Hepatocyte (in vitro differentiated cells): ENCODE results near the gene B4GALNT4. TPM values are rescaled to one million over a fixed set of nuclear protein-coding genes. Genes with fewer than 3 reads are reported as not detected.
"Not testable (repeated sequence)": the region's sequence is repeated elsewhere in the genome, so short reads cannot be mapped to it uniquely, and the experiment has no call there.

Experiments used
- DNase-seq: peaks from one replicate; pipeline ENCODE4 v3.0.0-alpha.2; 2016; ENCODE audit warnings: low spot score
- H2AFZ ChIP-seq: fragments of 200-600 bp; sonication (generic); 2 replicates; pipeline ENCODE4 v1.6.0; 2016; ENCODE audit warnings: antibody characterized with exemption, mild to moderate bottlenecking
- H3K27ac ChIP-seq: fragments of 200-600 bp; sonication (generic); 2 replicates; pipeline ENCODE4 v1.5.1; 2016; ENCODE audit warnings: mild to moderate bottlenecking
- H3K27me3 ChIP-seq: fragments of 200-600 bp; sonication (generic); 2 replicates; pipeline ENCODE4 v1.6.1; 2016
- H3K36me3 ChIP-seq: fragments of 200-600 bp; sonication (generic); replicated peaks from 2 replicates; pipeline ENCODE4 v1.5.1; 2016; ENCODE audit warnings: low read depth; ENCODE audit not compliant: insufficient read depth
- H3K4me1 ChIP-seq: fragments of 200-600 bp; sonication (generic); 2 replicates; pipeline ENCODE4 v1.5.1; 2016; ENCODE audit warnings: mild to moderate bottlenecking, moderate library complexity; ENCODE audit not compliant: insufficient read depth
- H3K4me2 ChIP-seq: fragments of 200-600 bp; sonication (generic); 2 replicates; pipeline ENCODE4 v1.6.0; 2016
- H3K4me3 ChIP-seq: fragments of 200-600 bp; sonication (generic); 2 replicates; pipeline ENCODE4 v1.5.1; 2016; ENCODE audit warnings: mild to moderate bottlenecking
- H3K79me2 ChIP-seq: fragments of 200-600 bp; sonication (generic); 2 replicates; pipeline ENCODE4 v1.6.0; 2017; ENCODE audit warnings: mild to moderate bottlenecking
- H3K9me2 ChIP-seq: fragments of 200-600 bp; sonication (generic); replicated peaks from 2 replicates; pipeline ENCODE4 v1.6.0; 2017; ENCODE audit warnings: mild to moderate bottlenecking; ENCODE audit not compliant: insufficient read depth
- H3K9me3 ChIP-seq: fragments of 200-600 bp; sonication (generic); 2 replicates; pipeline ENCODE4 v1.5.1; 2016; ENCODE audit warnings: low read depth, mild to moderate bottlenecking
- H4K20me1 ChIP-seq: fragments of 200-600 bp; sonication (generic); 2 replicates; pipeline ENCODE4 v1.6.0; 2016; ENCODE audit warnings: mild to moderate bottlenecking; ENCODE audit not compliant: insufficient read depth, poor library complexity, severe bottlenecking
- EZH2 ChIP-seq: fragments of 200-600 bp; sonication (generic); IDR thresholded peaks from 2 replicates; pipeline ENCODE4 v1.6.1; 2016; ENCODE audit warnings: antibody characterized with exemption, mild to moderate bottlenecking, borderline replicate concordance
- EZH2phosphoT487 ChIP-seq: fragments of 200-600 bp; sonication (generic); IDR thresholded peaks from one replicate; pipeline ENCODE4 v1.6.1; 2018; ENCODE audit warnings: antibody characterized with exemption, mild to moderate bottlenecking, low read depth, moderate library complexity; ENCODE audit not compliant: unreplicated experiment, severe bottlenecking
- WGBS: methylation state at CpG from one replicate; pipeline ENCODE4 v1.1.6; 2016; ENCODE audit warnings: low lambda C conversion rate; ENCODE audit errors: missing lambda C conversion rate; 5-methylcytosine and 5-hydroxymethylcytosine counted together
- polyA plus RNA-seq: library from polyadenylated mRNA; unstranded; fragments of >200 nt; fragmentation: Nextera tagmentation; extraction: Ambion mirVana; gene quantifications from 2 replicates; pipeline ENCODE4 v1.2.1, GENCODE V29; 2016
- total RNA-seq: library from RNA; depleted of rRNA; stranded (reverse); fragments of >200 nt; gene quantifications from 2 replicates; pipeline ENCODE4 v1.2.3, GENCODE V29; 2014
- TF ChIP-seq, protein P1 (sequence below): fragments of 200-600 bp; sonication (generic); IDR thresholded peaks from 2 replicates; pipeline ENCODE4 v1.5.1; 2016; ENCODE audit warnings: antibody characterized with exemption, mild to moderate bottlenecking; ENCODE audit not compliant: poor library complexity

The B4GALNT4 gene, protein sequence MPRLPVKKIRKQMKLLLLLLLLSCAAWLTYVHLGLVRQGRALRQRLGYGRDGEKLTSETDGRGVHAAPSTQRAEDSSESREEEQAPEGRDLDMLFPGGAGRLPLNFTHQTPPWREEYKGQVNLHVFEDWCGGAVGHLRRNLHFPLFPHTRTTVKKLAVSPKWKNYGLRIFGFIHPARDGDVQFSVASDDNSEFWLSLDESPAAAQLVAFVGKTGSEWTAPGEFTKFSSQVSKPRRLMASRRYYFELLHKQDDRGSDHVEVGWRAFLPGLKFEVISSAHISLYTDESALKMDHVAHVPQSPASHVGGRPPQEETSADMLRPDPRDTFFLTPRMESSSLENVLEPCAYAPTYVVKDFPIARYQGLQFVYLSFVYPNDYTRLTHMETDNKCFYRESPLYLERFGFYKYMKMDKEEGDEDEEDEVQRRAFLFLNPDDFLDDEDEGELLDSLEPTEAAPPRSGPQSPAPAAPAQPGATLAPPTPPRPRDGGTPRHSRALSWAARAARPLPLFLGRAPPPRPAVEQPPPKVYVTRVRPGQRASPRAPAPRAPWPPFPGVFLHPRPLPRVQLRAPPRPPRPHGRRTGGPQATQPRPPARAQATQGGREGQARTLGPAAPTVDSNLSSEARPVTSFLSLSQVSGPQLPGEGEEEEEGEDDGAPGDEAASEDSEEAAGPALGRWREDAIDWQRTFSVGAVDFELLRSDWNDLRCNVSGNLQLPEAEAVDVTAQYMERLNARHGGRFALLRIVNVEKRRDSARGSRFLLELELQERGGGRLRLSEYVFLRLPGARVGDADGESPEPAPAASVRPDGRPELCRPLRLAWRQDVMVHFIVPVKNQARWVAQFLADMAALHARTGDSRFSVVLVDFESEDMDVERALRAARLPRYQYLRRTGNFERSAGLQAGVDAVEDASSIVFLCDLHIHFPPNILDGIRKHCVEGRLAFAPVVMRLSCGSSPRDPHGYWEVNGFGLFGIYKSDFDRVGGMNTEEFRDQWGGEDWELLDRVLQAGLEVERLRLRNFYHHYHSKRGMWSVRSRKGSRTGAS
- total RNA-seq: 27.8 and 38.8 TPM in 2 replicates
- polyA plus RNA-seq: 30.0 and 44.6 TPM in 2 replicates

DNA sequence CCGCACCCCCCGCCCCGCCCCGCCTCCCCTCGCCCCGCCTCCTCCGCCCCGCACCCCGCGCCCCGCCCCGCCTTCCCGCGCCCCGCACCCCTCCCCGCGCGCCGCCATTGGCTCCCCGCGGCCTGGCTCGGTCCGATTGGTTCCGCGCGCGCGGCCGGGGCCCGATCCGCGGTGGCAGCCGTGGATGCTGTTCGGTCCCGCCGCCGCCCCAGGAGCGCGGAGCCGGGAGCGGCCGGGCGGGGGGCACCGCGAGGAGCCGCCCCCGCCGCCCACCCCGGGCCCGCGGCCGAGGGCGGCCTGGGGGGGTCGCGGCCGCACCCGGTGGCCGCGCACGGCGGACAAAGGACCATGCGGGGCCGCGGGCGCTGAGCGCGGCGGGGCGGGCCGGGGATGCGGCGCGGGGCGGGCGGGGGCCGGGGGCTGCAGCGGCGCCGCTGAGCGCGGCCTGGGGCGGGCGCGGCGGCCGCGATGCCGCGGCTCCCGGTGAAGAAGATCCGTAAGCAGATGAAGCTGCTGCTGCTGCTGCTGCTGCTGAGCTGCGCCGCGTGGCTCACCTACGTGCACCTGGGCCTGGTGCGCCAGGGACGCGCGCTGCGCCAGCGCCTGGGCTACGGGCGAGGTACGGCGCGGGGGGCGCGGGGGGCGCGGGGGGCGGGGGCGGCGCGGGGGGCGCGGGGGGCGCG is at the start of gene B4GALNT4:
Gene B4GALNT4 (plus strand): TSS at position 164 of the 683 bp plus-strand sequence. CDS start 305 bp downstream, at position 469.
- Histone ChIP-seq H3K9me2 (no peaks in the 10 kb centered on the region), H3K79me2 (peaks cover 5% of the 10 kb centered on the region), H4K20me1 (peaks cover 8% of the 10 kb centered on the region), H3K27ac (peak within 1 kb of the TSS; percentile 79), H3K36me3 (no peaks in the 10 kb centered on the region), H3K4me1 (peaks cover 10% of the 10 kb centered on the region), H3K27me3 (no peaks in the 10 kb centered on the region), H3K4me3 (peak within 1 kb of the TSS; percentile 58), H3K4me2 (peak within 1 kb of the TSS; percentile 92), H3K9me3 (no peaks in the 10 kb centered on the region), H2AFZ (peak within 1 kb of the TSS; percentile 45)
- peak; percentile 72 for DNase-seq
- TF ChIP-seq EZH2 (no peak), EZH2phosphoT487 (no peak)
- TF ChIP-seq, protein P1, sequence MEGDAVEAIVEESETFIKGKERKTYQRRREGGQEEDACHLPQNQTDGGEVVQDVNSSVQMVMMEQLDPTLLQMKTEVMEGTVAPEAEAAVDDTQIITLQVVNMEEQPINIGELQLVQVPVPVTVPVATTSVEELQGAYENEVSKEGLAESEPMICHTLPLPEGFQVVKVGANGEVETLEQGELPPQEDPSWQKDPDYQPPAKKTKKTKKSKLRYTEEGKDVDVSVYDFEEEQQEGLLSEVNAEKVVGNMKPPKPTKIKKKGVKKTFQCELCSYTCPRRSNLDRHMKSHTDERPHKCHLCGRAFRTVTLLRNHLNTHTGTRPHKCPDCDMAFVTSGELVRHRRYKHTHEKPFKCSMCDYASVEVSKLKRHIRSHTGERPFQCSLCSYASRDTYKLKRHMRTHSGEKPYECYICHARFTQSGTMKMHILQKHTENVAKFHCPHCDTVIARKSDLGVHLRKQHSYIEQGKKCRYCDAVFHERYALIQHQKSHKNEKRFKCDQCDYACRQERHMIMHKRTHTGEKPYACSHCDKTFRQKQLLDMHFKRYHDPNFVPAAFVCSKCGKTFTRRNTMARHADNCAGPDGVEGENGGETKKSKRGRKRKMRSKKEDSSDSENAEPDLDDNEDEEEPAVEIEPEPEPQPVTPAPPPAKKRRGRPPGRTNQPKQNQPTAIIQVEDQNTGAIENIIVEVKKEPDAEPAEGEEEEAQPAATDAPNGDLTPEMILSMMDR: no peak
- WGBS: 0% methylated on average over 9 of the region's 118 CpGs

DNA sequence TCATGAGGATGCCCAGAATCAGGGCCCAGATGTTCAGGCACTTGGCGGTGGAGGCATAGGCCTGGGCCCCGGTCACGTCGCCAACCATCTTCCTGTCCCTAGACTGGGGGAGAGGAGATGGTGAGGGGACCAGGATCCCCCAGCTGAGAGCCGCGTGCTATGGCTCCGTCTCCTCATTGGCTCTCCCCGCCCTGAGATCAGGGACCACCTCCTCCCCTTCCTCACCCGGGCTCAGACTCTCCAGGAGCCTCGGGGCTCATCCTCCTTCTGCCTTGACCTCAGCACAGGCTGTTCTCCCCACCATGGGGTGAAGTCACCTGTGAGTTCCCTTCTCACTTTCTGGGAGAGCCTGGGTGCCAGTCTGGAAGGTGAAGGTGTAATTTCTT is 49.4 kb upstream of the B4GALNT4 start:
- H3K9me2 ChIP-seq, H4K20me1 ChIP-seq, H2AFZ ChIP-seq, H3K36me3 ChIP-seq, H3K9me3 ChIP-seq, DNase-seq: not testable (repeated sequence)
- H3K27me3 ChIP-seq: peaks cover 14% of the 10 kb centered on the region
- H3K27ac ChIP-seq: peak overlapping the region; percentile 100
- H3K4me1 ChIP-seq: peaks cover 33% of the 10 kb centered on the region
- WGBS: 0% methylated on average over 2 of the region's 10 CpGs
- H3K4me3 ChIP-seq: peak overlapping the region; percentile 17
- H3K79me2 ChIP-seq: peaks cover 36% of the 10 kb centered on the region
- H3K4me2 ChIP-seq: peak overlapping the region; percentile 89

DNA sequence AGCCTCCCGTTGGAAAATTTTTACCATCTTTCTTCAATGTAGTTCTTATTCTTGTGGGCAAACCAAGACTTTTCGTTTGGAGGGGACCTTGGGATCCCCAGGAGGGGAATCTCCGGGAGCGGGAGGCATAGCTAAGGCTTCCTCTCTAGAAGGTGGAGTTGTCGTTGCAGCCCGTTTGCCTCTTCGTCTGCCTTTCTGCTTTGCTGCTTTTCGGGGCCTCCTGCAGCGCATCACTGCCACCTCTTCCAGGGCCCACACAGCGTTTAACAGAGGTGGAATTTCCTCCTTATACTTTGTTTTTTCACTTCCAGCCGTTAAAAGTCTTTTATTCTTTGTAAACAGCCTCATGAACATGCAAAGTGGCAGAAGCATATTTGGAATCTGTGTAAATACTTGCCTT is 45.1 kb upstream of the B4GALNT4 start:
- Histone ChIP-seq H3K79me2 (peaks cover 10% of the 10 kb centered on the region), H3K9me2 (no peaks in the 10 kb centered on the region), H3K4me3 (no peak overlapping the region), H3K4me2 (peak overlapping the region; percentile 64), H3K27ac (peak overlapping the region; percentile 90), H3K27me3 (no peaks in the 10 kb centered on the region), H2AFZ (peak overlapping the region; percentile 73), H3K4me1 (peaks cover 29% of the 10 kb centered on the region), H3K9me3 (no peaks in the 10 kb centered on the region), H3K36me3 (no peaks in the 10 kb centered on the region), H4K20me1 (no peaks in the 10 kb centered on the region)
- TF ChIP-seq, protein P1: no peak
- no peak for TF ChIP-seq EZH2phosphoT487
- 51% methylated on average over 11 of the region's 11 CpGs for WGBS
- DNase-seq: no peak

DNA sequence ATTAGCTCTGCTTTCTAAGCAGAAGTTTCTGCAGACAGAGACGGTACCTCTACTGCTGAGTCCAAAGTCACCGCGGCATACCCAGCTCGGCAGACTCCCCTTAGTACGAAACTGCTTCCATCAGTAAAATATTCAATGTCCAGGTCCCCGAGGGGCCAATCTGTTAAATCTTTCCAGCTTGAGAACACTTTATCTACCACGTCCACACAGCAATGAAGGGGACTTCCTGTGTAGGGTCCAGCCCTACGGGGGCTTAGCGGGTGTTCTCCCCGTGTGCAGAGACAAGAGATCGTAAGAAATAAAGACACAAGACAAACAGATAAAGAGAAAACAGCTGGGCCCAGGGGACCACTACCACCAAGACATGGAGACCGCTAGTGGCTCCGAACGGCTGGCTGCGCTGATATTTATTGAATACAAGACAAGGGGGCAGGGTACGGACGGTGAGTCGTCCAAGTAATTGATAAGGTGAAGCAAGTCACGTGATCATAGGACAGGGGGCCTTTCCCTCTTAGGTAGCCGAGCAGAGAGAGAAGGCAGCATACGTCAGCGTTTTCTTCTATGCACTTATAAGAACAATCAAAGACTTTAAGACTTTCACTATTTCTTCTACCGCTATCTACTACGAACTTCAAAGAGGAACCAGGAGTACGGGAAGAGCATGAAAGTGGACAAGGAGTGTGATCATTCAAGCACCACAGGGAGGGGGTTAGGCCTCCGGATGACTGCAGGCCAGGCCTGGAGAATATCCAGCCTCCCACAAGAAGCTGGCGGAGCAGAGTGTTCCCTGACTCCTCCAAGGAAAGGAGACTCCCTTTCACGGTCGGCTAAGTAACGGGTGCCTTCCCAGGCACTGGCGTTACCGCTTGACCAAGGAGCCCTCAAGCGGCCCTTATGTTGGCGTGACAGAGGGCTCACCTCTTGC is 44.4 kb upstream of the B4GALNT4 start:
- H3K4me1 ChIP-seq: peaks cover 29% of the 10 kb centered on the region
- H4K20me1 ChIP-seq, H3K36me3 ChIP-seq, H3K4me3 ChIP-seq, H3K9me2 ChIP-seq, H3K27me3 ChIP-seq, H3K9me3 ChIP-seq, H3K79me2 ChIP-seq, DNase-seq: not testable (repeated sequence)
- peak overlapping the region; percentile 90 for H3K27ac ChIP-seq
- peak overlapping the region; percentile 73 for H2AFZ ChIP-seq
- H3K4me2 ChIP-seq: peak overlapping the region; percentile 64
- 52% methylated on average over 29 of the region's 34 CpGs for WGBS
